Spinal cord (tissue), 10 donors: ENCODE measurements around the gene PGAM2. TPM values are rescaled to one million over a fixed set of nuclear protein-coding genes. Genes with fewer than 3 reads are reported as not detected.

Experiments used
- DNase-seq, 6 donors: peaks; one replicate each; pipeline versions ENCODE4 v3.0.0 to v3.0.0-alpha.2; 2013 to 2015; ENCODE audit warnings: low spot score in 6 of 6, low read depth in 4 of 6
- H3K27ac ChIP-seq: one replicate; pipeline ENCODE4 v1.5.1; 2013; ENCODE audit warnings: low read depth, low read length, control low read depth
- H3K27me3 ChIP-seq: one replicate; pipeline ENCODE4 v1.6.1; 2013; ENCODE audit warnings: low read length; ENCODE audit not compliant: control insufficient read depth, insufficient read depth
- H3K36me3 ChIP-seq: one replicate; pipeline ENCODE4 v1.6.1; 2013; ENCODE audit warnings: low read length; ENCODE audit not compliant: control insufficient read depth, insufficient read depth
- H3K4me1 ChIP-seq: one replicate; pipeline ENCODE4 v1.6.1; 2013; ENCODE audit warnings: low read length; ENCODE audit not compliant: control insufficient read depth, insufficient read depth
- H3K4me3 ChIP-seq: one replicate; pipeline ENCODE4 v1.5.1; 2013; ENCODE audit warnings: low read depth, low read length, control low read depth
- H3K9me3 ChIP-seq: one replicate; pipeline ENCODE4 v1.6.1; 2013; ENCODE audit warnings: low read length; ENCODE audit not compliant: control insufficient read depth, insufficient read depth
- WGBS: methylation state at CpG from one replicate; pipeline ENCODE4 v1.1.5; 2013; ENCODE audit warnings: missing lambda C conversion rate; ENCODE audit not compliant: insufficient coverage; 5-methylcytosine and 5-hydroxymethylcytosine counted together
- polyA plus RNA-seq, 2 donors: library from polyadenylated mRNA; unstranded; fragments of 120-200 nt; gene quantifications; one replicate each; pipeline ENCODE4 v1.2.1, GENCODE V29; 2013; ENCODE audit not compliant: insufficient read length in 2 of 2
- total RNA-seq, 2 donors: library from RNA; depleted of rRNA in 1 of 2; stranded (reverse); fragments of 120-200 nt in 1 of 2; fragments of >200 nt in 1 of 2; gene quantifications; one replicate each; pipeline versions ENCODE4 v1.2.3 to v1.2.4, GENCODE V29; 2013 to 2014
- donor health status: healthy.

Gene PGAM2
- total and polyA plus RNA-seq, 4 donors: 3.5 to 13.6 (median 12.0) TPM

DNA sequence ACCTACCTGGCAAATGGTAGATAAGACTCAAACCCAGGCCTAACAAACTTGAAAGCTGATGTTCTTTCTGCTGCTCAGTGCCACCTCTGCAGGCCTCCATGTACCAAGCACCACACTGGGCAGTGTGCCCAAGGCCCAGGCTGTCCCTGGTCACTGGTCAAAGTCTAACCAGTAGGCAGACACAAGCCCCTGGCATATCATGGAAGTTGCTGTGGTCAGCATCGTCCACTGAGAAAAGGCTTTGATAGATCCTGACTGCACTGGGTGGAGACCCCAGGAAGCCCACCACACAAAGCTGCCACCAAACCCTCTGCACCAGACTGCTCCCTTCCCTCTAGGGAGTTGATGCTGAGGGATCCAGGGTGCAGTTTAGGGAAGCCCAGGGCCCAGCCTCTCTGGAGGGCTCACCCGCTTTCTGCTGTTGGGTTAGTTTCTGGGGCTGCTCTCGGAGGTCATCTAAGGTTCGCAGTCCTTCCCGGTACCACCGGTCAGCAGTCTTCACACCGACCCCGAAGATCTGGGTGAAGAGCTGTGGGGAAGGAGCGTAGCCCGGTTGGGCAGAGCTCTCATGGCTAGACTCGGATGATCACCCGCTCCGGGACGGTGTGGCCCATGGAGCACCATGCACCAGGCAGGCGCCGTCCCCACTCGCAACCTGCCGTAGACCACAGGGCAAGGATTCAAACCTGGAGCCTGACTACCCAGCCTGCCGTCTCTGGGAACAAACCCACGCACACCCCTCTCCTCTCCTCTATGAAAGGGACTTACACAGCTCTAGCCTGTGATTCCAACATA is 10.9 kb upstream of the PGAM2 start:
- H3K27me3 ChIP-seq: no peaks in the 10 kb centered on the region
- H3K36me3 ChIP-seq: peaks cover 85% of the 10 kb centered on the region
- DNase-seq: no peak
- WGBS: 95% methylated on average over 19 of the region's 20 CpGs
- no peak overlapping the region for H3K4me3 ChIP-seq
- no peaks in the 10 kb centered on the region for H3K9me3 ChIP-seq
- peaks cover 28% of the 10 kb centered on the region for H3K4me1 ChIP-seq
- no peak overlapping the region for H3K27ac ChIP-seq

DNA sequence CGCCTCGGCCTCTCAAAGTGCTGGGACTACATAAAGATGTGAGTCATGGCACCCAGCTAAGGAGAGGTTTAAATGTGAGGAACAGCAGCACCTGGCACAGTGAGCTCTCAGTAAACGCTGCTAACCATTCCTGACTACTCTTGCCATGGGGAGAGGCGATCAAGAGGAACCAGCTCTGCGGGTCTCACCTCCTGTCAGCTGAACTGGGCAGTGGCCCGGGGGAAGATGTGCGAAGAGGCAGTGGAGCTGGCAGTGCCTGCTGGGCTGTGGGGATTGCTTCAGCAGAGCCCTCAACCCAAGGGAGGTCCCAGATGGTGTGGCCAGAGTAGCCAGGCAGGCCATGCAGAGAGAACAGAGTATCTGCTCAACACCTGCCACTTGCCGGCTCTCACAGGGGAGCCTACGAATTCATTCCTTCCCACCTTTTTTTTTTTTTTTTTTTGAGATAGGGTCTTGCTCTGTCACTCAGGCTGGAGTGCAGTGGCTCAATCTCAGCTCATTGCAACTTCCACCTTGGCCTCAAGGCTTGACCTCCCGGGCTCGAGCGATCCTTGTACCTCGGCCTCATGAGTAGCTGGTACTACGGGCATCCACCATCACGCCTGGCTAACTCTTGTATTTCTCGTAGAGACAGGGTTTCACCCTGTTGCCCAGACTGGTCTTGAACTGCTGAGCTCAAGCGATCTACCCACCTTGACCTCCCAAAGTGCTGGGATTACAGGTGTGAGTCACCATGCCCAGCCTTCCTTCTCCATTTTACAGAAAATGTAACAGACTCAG is 10.1 kb upstream of the PGAM2 start:
- no peak for DNase-seq
- Histone ChIP-seq H3K9me3 (no peaks in the 10 kb centered on the region), H3K36me3 (peaks cover 80% of the 10 kb centered on the region), H3K27ac (no peak overlapping the region), H3K4me3 (no peak overlapping the region), H3K4me1 (peaks cover 24% of the 10 kb centered on the region), H3K27me3 (no peaks in the 10 kb centered on the region)
- 89% methylated on average over 15 of the region's 17 CpGs for WGBS

DNA sequence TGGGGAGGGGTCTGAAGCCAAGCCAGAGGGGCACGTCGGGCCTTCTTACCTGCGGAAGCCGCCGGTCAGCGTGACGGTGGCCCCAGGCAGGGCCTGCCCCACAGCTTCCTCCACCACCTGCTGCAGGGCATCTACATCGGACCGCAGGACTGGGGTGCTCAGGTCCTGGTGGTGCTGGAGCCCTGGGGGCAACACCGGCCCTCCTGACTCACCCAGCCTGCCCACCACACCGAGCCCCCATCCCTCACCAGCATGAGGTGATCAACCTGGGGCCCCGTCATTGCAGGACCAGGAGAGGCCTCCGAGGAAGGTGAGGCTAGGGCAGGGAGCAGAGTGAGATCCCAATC is 9.0 kb upstream of the PGAM2 start:
- Histone ChIP-seq H3K4me1 (peaks cover 23% of the 10 kb centered on the region), H3K27me3 (no peaks in the 10 kb centered on the region), H3K27ac (no peak overlapping the region), H3K9me3 (no peaks in the 10 kb centered on the region), H3K4me3 (no peak overlapping the region), H3K36me3 (peaks cover 69% of the 10 kb centered on the region)
- WGBS: 87% methylated on average over 9 of the region's 13 CpGs
- no peak for DNase-seq

DNA sequence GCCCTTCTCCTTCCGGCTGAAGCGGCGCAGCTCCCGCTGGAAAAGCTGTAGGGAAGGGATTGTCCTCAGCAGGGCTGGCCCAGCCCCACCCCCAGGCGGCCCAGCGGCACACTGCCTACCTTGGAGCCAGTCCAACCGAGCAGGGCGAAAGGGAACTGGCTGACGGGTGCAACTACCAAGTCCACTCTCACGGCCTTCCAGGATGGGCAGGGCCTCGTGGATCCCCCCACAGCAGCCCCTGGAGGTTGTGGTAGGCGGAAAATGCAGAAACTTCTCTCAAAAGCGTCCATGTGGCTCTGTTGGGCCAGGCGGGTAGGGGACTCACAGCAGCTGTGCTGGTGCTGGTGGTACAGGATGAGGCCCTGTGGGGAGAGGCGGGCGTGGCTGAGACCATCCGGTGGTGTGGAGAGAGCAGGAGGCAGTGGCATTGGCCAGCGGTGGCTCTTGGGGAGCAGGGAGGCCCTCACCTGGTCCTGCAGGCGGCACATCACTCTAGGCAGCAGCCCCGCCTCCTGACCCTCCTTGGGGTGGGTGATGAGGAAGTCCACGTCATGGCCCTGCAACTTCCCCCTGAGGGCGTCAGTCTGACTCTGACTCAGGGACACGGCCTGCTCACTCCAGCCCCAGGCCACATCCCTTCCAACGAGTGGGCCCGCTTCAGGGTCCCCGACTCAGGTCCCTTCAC is 8.4 kb upstream of the PGAM2 start:
- Histone ChIP-seq H3K27ac (no peak overlapping the region), H3K4me3 (no peak overlapping the region), H3K4me1 (peaks cover 23% of the 10 kb centered on the region), H3K27me3 (no peaks in the 10 kb centered on the region), H3K36me3 (peaks cover 64% of the 10 kb centered on the region), H3K9me3 (no peaks in the 10 kb centered on the region)
- 73% methylated on average over 22 of the region's 26 CpGs for WGBS
- DNase-seq: no peak

DNA sequence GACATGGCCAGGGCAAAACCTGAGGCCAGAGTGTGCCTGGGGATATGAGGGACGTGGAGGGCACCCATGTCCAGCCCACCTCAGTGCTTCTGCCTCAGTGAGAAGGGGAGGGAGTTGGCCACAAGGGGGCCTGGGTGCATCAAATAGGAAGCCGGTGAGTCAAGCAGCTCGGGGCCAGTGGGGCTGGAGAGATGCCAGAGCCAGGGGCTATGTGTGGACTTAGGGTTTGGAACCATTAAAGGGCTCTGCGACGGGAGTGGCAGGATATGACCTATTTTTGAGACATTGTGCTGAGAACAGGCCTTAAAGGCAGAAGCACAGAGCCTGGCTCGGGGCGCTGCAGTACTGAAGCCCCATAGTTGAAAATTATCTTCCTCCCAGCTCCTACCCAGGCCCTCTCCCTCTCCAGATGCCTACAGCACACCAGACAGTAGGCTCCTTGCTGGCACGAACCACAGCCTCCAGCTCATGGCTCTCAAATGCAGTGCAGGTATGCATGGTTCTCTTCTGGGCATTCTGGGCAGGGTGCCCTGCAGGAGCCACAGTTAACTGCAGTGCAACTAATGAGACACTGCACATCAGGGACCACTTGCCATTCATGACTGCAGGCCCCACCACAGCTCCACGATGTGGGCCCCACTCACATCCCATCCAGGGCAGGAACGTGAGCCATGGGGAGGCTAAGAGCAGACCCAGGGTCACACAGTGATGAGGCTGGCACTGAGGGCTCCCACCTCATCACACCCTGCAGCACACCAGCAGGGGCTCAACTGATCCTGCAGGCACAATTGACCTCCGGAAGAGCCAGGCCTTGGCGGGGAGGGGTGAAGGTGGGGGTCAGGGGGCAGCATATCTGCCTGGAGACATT is 7.2 kb upstream of the PGAM2 start:
- Histone ChIP-seq H3K9me3 (no peaks in the 10 kb centered on the region), H3K4me1 (peaks cover 23% of the 10 kb centered on the region), H3K4me3 (no peak overlapping the region), H3K36me3 (peaks cover 52% of the 10 kb centered on the region), H3K27me3 (no peaks in the 10 kb centered on the region), H3K27ac (no peak overlapping the region)
- peak in 5 of 6 donors; percentile 23 to 78 (median 42) for DNase-seq
- WGBS: 56% methylated on average over 12 of the region's 12 CpGs

DNA sequence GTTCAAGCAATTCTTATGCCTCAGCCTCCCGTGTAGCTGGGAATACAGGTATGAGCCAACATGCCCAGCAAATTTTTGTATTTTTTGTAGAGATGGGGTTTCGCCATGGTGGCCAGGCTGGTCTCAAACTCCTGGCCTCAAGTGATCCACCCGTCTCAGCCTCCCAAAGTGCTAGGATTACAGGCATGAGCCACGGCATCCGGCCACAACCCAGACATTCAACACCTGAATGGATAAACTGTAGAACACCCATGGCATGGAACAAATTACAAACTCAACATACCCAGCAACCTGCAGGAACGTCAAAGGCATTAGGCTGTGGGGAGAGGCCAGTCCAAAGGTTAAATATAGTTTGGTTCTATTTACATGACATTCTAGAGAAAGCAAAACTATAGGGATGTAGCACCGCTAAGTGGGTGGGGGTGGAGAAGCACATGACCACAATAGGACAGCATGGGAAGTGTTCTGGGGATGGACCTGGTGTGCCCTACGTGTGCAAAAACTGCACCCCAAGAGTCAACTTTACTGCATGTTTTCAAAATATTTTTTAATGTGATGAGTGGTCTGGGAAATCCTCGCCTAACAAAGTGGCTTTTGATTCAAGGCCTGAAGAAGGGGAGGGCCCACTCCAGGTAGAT is 6.5 kb upstream of the PGAM2 start:
- Histone ChIP-seq H3K36me3 (peaks cover 44% of the 10 kb centered on the region), H3K4me1 (peaks cover 26% of the 10 kb centered on the region)
- 85% methylated on average over 4 of the region's 9 CpGs for WGBS

DNA sequence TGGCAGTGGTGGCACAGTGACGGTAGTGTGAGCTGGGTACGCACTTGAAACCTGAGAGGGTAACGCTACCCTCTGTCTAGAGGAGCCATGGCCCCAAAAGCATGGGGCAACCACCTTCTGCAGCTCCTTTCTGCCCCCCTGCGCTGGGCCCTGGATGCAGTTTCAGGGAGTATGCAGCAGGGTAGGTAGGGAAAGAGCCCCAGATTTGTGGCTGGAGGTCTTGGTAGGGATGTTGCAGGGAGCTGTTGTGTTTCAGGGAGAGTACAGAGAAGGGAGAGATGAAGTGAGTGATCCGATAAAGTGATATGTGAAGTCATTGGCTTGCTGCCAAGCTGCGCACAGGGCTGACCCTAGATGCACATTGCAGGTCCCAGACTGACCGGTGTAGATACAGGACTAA is 2.7 kb upstream of the PGAM2 start:
- H3K9me3 ChIP-seq: no peaks in the 10 kb centered on the region
- H3K27me3 ChIP-seq: no peaks in the 10 kb centered on the region
- DNase-seq: no peak
- WGBS: 78% methylated on average over 5 of the region's 7 CpGs
- peaks cover 45% of the 10 kb centered on the region for H3K4me1 ChIP-seq
- no peak overlapping the region for H3K27ac ChIP-seq
- peaks cover 15% of the 10 kb centered on the region for H3K36me3 ChIP-seq
- H3K4me3 ChIP-seq: no peak overlapping the region

More for the DNA sequence above, 6.5 kb upstream of the PGAM2 start:
- Histone ChIP-seq H3K4me3 (no peak overlapping the region), H3K27me3 (no peaks in the 10 kb centered on the region), H3K9me3 (no peaks in the 10 kb centered on the region), H3K27ac (no peak overlapping the region)
- DNase-seq: no peak

DNA sequence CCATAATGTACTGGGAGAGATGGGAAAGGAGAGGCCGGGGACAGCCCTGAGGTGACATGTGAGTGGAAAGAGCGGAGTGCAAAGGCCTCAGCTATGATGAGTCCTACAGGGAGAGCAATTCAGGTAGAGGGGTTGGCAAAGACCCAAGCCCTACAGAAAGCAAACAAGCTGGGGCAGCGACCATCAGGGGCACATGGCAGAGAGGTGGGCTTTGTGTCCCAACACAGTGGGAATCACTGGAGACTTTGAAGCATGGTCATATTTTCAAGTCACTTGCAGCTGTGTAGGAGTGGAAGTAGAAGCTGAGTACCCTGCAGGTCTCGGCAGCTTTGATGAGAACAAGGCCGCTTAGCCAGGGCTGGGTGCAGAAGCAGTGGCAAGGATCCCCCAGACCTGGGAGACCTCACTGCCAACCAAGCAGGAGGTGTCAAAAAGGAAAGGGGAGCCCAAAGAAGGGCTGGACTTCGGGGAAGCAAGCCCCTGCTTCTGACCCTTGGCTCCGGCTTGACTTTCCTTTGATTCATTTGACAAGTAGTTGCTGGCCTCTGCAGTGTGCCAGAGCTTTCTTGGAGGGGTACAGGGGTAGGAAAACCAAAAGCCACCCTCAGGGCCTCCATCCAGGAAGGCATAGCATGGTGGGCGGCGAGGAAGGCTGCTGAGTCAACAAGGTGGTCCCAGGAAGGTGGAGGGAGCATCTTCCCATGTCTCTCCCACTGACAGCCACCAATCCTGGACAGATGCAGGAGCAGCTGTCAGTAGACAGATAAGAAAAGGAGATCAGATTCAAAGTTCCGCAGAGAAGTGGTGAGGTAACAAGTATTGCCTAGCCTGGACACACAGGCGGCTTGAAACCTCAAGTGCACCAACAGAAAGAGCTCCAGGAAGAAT is 1.9 kb upstream of the PGAM2 start:
- H3K9me3 ChIP-seq: no peaks in the 10 kb centered on the region
- H3K27ac ChIP-seq: no peak overlapping the region
- H3K4me3 ChIP-seq: no peak overlapping the region
- DNase-seq: no peak
- H3K4me1 ChIP-seq: peaks cover 43% of the 10 kb centered on the region
- H3K27me3 ChIP-seq: no peaks in the 10 kb centered on the region
- 86% methylated on average over 11 of the region's 11 CpGs for WGBS
- H3K36me3 ChIP-seq: peaks cover 13% of the 10 kb centered on the region
